Stimulated activated naive CD4-positive, alpha-beta T cell treated with Interleukin-2 at 50 U/mL for 16 hours (primary cell): ENCODE measurements around the gene MAP10.
"Not testable (repeated sequence)": the region's sequence is repeated elsewhere in the genome, so short reads cannot be mapped to it uniquely, and the experiment has no call there.

ENCODE experiments used
- DNase-seq: peaks from one replicate; lab custom pipeline; 2025; lab: John Stamatoyannopoulos, UW

MAP10 gene, protein sequence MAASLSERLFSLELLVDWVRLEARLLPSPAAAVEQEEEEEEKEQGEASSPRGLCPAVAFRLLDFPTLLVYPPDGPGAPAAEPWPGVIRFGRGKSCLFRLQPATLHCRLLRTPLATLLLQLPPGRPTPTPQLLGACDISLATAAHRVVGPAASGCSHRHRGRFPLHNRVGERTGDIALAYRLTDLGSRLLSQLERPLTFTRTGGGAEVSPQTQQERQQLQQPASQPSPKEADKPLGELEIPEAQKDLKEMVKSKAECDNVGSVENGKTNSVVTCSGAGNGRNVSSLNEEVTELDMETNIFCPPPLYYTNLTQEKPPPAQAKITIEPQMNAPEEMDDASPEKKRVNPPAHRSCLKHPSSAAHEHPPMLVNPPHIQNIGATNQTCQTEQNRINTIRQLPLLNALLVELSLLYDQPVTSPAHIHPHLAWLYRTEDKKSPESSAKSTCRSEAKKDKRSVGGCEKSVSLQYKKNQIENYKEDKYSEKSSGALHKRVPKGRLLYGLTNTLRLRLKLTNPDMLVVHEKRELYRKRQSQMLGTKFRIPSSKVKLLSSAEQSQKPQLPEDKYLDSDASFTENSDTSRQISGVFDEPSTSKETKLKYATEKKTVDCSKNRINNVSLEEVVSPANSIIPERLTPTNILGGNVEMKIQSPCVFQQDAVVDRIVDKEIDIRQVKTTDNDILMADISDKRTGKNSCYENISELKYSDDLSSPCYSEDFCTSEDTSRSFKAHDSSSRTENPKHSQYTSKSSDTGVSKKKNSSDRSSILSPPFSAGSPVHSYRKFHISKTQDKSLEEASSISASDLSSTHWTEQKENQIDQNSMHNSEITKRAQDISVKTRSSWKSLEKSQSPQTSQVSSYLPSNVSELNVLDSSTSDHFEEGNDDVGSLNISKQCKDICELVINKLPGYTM

DNA sequence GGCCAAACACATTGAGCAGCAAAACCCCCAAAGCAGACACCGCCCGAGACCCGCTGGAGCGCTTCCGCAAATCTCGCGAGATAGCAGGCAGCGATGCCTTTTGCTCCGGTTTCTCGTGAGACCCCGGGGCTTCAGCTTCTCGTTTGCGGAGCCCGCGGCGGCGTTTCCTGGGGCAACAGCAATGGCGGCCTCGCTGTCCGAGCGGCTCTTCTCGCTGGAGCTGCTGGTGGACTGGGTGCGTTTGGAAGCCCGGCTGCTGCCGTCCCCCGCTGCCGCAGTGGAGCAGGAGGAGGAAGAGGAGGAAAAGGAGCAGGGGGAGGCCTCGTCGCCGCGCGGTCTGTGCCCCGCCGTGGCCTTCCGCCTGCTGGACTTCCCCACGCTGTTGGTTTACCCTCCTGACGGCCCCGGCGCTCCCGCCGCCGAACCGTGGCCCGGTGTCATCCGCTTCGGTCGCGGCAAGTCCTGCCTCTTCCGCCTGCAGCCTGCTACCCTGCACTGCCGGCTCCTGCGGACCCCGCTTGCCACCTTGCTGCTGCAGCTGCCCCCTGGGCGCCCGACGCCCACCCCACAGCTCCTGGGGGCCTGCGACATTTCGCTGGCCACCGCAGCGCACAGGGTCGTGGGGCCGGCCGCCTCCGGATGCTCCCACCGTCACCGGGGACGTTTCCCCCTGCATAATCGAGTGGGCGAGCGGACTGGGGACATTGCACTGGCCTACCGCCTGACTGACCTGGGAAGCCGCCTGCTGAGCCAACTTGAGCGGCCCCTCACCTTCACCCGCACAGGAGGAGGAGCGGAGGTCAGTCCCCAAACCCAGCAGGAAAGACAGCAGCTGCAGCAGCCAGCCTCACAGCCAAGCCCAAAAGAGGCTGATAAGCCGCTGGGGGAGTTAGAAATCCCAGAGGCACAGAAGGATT is at the start of gene MAP10:
Gene MAP10 (plus strand): TSS at position 148 of the 917 bp plus-strand sequence. CDS start 34 bp downstream, at position 182.
- peak; percentile 72 for DNase-seq

DNA sequence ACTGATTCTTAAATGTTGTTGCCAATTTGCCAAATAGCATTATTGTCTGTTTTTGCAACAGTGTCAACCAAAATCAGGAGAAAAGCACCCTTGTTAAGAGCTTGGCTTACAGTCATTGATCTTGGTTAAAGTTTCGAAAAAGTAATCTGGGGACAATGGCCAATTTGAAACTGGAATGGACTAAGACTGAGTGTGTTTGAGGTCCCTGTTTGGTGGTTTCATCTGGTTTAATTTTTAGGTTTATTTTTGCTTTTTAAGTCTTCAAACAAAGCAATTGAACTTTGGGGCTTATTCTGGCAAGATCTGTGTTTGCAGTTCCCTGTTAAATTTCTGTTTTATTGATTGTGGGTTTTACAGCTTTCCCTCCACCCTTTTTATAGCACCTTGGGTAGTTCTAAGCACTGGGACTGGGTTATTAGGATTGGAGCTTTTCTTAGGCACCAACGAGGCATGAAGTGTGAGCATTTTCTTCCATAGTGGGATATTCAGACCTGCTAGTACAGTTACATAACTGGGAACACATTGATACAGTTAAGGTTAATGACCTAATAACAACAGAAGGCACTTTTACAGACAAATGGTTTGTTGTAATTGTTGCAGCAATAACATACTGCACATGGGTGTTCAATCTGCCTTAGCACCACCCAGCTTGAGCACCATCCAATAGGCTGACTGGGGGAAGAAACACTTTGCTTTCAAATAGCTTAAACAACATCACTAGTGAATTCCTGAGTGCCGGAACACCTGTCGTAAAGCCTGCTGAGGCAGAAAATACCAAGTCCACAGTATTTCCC is 40.6 kb upstream of the MAP10 start:
- no peak for DNase-seq

DNA sequence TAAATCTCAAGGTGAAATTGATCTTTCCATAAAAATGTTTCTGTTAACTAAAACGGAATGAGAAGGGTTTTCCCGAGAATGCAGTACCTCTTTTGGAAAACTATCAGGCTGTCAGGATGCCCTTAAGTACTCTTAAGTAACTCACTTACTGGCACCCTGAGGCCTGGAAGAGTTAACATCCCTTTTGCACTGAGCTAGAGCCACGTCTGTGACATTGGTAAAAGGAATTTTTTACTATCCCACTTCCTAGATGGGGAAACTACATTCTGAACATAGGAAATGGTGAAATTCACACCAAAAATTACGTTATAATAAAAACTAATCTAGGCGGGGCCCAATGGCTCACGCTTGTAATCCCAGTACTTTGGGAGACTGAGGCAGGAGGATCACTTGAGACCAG is 39.7 kb upstream of the MAP10 start:
- DNase-seq: no peak

DNA sequence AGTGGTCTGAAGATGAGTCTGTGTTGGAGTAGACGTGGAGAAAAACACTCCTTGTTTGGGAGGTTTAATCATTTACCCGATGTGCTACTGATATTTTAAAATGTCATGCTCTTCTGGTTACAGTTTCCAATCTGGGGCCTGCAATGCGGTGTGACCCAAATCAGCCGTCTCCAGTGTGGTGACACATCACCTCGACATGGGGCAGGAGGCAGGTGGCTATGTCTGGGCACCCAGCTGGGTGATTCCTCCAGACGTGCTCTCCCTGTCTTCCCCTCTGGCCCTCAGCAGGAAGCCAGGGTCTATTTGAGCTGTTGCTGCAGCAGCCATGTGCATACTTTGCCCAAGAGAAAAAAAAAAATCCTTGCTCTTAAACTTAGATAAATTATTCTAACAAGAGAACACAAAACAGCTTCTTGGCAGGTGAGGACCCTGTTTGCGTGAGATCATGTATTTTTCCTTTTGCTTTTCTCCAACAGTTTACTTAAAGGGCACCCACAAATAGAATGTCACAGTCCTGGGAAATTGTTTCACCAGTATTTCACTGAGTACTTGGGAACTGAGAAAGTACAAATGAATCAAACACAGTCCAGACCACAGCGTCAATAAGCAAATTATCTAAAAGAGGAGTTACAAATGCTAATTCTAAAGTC is 38.9 kb upstream of the MAP10 start:
- DNase-seq: no peak

DNA sequence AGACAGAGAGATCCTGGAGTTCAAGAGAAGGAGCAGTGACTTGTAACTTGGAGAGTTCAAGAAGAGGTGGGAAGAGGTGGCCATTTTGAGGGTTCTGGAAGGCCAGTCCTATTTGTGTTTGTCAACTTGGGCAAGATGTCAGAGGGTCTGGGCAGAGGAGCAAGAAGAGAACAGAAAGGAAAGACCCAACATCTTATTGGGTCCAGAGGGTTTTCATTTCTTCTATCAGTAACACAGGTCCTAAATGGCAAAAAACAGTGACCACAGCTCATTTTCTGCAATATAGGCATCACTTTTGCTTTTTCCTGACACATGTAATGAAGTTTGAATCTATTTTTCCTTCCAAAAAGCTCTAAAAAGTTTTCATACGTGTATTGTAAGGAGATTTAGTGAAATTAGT is 38.3 kb upstream of the MAP10 start:
- DNase-seq: no peak

DNA sequence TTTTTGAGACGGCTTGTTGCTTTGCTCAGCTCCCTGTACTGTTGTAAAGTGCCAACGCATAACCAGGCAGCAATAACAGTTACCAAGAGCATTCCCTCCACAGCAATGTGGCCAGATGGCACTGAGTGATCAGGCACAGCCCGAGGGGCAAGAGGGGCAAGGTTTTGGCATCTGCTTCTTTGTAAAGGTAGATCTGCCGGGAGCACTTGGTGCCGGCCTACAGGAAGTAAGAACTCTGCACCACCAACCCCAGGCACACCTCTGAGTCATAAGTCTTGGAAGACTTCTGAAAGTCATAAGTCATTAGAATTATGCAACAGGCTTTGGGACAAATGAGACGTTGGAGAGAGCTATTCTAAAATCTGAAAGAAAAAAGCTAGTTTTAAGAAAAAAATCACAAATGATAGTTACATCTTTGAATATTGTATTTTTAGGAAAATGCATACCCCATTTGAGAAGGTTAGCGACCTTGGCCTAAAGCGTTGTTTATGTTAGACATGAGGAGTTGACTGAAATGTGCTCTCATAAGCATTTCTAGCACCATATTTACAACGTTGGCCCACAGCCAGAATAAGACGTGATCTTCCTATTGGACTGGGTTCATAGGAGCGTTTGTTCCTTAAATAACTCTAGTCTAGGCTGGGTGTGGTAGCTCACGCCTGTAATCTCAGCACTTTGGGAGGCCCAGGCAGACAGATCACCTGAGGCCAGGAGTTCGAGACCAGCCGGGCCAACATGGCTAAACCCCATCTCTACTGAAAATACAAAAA is 37.7 kb upstream of the MAP10 start:
- no peak for DNase-seq

DNA sequence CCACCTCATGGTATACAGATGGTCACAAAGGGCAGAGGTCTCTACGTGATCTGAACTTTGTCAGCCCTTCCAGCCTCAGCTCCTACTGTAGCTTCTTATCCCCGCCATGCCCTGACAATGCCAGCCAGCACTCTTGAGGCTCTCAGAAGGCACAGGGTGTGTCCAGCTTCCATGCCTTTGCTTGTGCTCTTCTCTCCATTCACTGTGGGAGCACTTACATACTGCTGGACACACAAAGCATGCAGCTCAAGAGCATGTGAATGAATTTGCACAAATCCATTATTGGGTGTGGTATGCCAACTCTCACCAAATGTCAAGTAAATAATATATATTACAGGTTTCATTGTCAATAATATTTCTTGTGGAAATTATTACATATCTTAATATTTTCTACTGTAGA is 36.4 kb upstream of the MAP10 start:
- DNase-seq: no peak

DNA sequence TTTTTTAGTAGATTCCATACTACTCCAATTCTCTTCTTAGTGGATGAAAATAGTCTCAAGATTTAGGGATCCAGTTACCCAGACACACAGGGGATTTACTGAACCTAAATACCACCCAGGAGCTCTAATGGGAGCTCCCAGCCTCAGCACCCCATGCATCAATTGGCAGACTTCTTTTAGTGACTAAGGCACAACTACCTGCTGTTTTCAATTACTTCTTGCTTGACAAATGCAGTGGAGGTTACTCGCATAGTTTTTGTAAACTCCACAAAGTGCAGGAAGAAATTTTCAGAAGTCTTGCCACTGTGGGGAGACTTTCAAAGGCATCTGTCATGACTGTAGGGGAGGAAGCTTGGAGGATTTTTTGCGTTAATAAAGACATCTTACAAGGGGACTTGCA is 35.5 kb upstream of the MAP10 start:
- no peak for DNase-seq

DNA sequence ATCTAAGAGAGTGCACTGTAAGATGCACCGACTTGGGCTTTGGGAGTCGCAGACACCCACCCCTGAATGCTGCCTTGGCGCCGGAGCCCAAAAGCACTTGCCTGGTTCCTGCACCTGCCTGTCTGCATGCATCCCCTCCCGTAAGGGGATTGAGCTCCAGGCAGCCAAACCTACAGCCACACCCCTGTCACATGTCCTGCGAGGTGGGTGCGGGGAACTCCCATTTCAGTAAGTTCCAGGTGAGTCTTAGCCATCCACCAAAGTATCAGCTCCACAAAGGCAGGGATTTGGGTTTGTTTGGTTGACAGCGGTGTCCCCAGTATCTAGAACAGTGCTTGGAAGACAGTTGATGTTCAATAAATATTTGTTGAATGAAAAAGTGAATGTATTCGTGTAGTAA is 31.5 kb upstream of the MAP10 start:
- DNase-seq: no peak

DNA sequence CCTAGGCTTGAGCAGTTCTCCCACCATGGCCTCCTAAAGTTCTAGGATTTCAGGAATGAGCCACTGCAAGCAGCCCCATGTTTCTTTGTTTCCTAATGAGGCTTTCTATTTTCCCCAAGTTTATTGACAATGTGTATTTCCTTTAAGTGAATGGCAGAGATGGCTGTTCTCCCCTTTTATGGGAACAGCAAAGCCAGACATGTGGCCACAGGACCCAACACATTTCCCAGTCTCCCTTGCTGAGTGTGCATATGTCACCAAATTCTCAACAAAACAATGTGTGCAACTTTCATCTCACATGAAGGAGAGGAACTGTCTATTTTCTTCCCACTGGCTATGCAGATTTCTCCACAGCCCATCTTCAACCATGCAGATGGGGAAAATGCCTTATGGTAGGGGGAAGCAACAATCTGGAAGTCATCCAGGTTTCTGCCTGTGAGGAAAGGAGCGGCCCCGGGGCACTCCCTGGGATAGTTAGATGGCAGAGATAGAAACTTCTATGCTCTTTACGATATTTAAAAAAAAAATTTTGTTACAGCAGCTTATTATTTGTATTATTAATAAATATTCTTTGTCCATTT is 28.6 kb upstream of the MAP10 start:
- DNase-seq: no peak

DNA sequence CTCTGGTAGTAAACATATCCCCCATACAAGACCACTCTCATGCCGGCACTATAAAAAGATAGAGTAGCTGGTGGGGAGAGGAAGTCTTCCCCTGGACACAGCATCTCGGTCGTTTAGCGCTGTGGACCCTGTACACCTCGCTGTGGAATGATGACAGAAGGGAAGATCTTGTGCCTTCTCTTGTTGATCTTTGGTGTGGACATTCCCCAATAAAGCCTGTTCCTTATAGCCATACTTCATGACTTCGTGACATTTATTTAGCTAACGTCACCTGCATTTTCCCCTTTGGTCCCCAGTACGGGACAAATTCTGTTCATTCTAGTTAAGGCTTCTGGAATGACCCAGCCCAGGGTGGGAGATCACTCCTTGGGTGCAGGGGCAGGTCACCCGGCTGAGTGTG is 24.9 kb upstream of the MAP10 start:
- no peak for DNase-seq

DNA sequence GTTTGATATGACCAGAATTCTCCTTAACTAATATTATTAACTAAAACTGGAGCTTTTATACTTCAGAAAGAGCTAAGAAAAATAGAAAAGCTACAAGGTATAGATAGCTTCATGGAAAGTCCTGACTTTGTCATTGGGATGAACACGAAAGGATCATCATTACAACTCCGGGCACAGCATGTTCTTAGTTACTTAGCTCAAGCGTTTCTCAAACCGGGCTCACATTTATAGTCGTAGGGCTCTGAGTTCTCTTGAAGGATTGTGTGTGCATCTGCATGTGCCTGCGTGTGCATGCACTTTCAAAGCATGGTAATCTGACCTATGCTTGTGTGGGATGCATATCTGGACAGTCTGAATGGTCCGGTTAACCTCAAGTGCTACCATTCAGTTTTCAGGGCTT is 20.4 kb upstream of the MAP10 start:
- DNase-seq: no peak

DNA sequence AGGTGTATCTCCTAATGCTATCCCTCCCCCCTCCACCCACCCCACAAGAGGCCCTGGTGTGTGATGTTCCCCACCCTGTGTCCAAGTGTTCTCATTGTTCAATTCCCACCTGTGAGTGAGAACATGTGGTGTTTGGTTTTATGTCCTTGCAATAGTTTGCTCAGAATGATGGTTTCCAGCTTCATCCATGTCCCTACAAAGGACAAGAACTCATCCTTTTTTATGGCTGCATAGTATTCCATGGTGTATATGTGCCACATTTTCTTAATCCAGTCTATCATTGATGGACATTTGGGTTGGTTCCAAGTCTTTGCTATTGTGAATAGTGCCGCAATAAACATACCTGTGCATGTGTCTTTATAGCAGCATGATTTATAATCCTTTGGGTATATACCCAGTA is 19.6 kb upstream of the MAP10 start:
- DNase-seq: not testable (repeated sequence)

DNA sequence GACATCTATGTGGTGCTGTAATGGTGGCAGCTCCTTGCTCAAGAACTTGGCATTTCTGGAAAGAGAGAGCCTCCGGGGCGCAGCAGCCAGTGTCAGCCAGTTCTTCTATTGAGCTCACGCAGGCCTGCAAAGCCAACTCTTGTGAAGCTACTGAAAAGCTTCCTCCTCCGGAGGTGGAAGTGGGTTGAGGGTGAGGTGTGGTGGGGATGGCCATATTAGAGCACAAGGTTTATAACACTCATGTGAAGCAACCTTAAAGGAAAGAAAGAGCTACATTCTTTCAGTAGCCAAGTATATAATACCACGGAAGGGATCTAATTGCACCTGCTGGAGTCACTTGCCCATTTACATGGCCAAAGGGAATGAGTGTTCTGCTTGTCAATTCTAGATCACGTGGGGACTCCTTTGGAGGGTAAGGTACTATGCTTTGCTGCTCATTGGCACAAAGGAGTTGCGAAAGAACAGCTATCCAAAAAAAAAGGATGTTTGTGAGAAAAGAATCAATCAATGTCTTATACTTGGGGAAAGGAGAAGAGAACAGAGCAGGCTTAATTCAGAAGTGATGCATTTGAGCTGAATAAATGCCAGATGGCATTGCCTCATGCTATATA is 18.3 kb upstream of the MAP10 start:
- no peak for DNase-seq

DNA sequence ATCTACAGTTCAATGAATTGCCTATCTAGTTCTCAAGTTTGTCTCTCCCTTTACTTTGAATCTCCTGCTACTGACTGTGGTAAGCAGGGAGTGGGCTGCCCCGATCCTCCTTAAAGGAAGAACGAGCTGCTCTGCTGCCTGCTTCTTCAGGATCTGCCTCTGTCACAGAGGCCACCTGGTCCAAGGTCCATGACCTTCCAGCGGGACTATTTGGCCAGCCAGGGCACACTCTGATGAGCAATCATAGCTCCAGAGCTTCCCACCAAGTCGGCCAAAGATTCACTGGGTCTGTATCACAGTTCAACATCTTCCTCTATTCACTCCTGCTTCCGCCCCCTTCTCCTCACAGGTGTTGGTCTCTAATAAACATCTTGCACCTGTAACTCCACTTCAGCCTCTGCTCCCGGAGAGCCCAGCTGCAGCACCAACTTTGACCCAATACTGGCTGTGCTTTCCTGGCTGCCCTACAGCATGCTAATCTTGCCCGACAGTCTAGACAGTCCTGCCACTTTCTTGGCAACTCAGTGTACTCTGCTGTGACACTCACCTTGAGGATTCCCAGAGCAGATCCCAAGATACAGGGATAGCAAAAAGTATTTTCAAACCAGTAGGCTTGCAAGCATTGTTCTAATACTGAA is 16.9 kb upstream of the MAP10 start:
- no peak for DNase-seq

DNA sequence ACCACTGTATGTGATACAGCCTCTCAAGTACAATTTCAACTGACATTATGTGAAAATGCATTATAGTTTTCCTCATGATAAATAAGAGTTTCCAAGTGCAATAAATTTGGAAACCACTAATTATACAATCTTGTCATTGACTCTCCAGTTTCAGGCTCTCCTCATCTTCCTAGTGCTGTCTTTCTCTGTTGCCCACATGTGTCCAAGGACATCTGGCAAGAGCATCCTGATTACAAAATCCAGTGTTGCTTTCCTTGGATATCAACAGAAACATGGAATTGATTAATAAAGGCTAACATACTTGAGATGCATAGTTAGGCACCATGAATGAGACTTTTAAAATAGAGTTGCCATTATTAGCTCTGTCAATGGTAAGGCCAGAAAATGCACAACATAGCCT is 15.6 kb upstream of the MAP10 start:
- no peak for DNase-seq

DNA sequence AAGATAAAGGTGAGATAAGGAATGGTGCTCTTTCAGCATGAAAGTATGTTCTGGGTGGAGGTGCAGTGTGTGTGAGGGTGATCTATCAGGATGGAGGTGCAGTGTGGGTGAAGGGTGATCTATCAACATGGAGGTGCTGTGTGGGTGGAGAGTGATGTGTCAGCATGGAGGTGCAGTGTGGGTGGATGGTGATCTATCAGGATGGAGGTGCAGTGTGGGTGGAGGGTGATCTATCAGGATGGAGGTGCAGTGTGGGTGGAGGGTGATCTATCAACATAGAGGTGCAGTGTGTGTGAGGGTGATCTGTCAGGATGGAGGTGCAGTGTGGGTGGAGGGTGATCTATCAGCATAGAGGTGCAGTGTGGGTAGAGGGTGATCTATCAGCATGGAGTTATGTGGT is 12.3 kb upstream of the MAP10 start:
- DNase-seq: no peak

DNA sequence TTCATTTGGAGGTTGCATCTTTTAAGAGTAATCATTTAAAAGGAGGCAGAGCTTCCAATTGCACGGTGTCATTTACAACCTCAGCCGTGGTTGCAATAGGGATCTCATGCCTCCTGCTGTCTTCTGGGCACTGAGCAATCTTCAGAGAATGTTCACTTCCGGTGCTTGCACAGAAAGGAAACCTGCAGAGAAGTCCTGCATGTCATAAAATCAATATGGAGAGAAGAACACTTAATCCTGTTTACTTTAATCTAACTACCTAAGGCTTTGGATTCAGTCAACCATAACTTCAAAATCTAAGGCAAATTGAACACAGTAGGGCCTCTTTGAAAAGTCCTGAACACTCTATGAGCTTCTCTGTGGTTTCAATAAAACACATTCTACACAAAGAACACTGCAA is 11.3 kb upstream of the MAP10 start:
- DNase-seq: no peak
